Activated naive CD4-positive, alpha-beta T cell treated with anti-CD3 and anti-CD28 coated beads, Interleukin-2, amount 50 U/mL, for 24 hours (primary cell): ENCODE results near the gene TICRR.

Experiments used
- H3K27ac Mint-ChIP-seq: one replicate; pipeline ENCODE4 v1.8.0; 2021; ENCODE audit warnings: mild to moderate bottlenecking, mixed read lengths
- H3K27me3 Mint-ChIP-seq: one replicate; pipeline ENCODE4 v1.8.0; 2021; ENCODE audit warnings: mixed read lengths
- H3K36me3 Mint-ChIP-seq: one replicate; pipeline ENCODE4 v1.8.0; 2021; ENCODE audit warnings: mixed read lengths
- H3K4me1 Mint-ChIP-seq: one replicate; pipeline ENCODE4 v1.8.0; 2021; ENCODE audit warnings: mixed read lengths
- H3K4me3 Mint-ChIP-seq: one replicate; pipeline ENCODE4 v1.8.0; 2021; ENCODE audit warnings: mild to moderate bottlenecking, mixed read lengths
- H3K9me3 Mint-ChIP-seq: one replicate; pipeline ENCODE4 v1.8.0; 2021; ENCODE audit warnings: mixed read lengths

Gene TICRR

DNA sequence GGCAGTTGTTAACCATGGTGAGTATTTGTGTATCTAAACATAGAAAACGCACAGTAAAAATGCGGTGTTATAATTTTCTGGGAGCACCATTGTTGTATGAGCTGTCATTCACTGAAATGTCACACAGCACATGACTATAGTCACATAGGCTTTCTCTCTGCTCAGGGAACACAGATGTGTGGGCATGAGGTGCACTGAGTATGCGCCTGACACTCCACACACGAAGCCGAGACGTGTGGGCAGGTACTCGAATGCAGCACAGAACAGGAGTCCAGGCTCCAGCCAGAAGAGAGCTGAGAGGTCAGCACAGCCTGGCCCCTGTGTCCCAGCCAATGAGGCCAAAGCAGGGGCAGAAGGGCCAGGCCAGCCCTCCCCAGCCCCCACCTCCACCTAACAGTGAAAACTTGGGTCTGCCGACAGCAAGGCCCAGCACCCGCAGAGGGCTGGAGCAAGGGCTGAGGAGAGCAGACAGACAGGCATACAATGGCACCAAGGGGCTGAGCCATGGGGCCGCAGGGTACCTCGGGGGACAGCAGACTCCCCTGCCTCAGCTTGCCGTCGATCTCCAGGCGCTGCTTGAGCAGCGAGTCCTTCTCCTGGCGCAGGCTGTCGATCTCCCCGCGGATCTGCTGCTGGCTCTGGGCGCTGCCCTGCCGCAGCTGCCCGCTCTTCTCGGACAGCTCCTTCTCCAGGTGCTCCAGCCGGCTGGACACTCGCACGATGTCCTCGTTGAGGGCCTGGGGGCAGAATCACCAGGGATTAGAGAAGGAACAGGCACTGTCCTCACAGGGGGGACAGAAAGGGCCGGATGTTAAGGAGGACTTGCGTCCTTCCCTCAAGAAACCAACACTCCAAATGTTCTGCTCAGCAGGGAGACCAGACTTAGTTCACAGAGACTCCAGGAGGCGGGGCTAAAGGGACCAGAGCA lies 56.0 kb downstream of the TICRR start:
- Mint-ChIP-seq H3K27ac (no peak overlapping the region), H3K9me3 (no peaks in the 10 kb centered on the region), H3K27me3 (no peaks in the 10 kb centered on the region), H3K4me1 (no peaks in the 10 kb centered on the region), H3K4me3 (no peak overlapping the region), H3K36me3 (peaks cover 4% of the 10 kb centered on the region)

- Mint-ChIP-seq H3K4me3 (no peak overlapping the region), H3K36me3 (peaks cover 4% of the 10 kb centered on the region), H3K9me3 (no peaks in the 10 kb centered on the region), H3K27me3 (no peaks in the 10 kb centered on the region), H3K27ac (no peak overlapping the region), H3K4me1 (no peaks in the 10 kb centered on the region)
Observed at GRCh38 chr15:89631902-89632264, 56.6 kb downstream of the TICRR start.

DNA sequence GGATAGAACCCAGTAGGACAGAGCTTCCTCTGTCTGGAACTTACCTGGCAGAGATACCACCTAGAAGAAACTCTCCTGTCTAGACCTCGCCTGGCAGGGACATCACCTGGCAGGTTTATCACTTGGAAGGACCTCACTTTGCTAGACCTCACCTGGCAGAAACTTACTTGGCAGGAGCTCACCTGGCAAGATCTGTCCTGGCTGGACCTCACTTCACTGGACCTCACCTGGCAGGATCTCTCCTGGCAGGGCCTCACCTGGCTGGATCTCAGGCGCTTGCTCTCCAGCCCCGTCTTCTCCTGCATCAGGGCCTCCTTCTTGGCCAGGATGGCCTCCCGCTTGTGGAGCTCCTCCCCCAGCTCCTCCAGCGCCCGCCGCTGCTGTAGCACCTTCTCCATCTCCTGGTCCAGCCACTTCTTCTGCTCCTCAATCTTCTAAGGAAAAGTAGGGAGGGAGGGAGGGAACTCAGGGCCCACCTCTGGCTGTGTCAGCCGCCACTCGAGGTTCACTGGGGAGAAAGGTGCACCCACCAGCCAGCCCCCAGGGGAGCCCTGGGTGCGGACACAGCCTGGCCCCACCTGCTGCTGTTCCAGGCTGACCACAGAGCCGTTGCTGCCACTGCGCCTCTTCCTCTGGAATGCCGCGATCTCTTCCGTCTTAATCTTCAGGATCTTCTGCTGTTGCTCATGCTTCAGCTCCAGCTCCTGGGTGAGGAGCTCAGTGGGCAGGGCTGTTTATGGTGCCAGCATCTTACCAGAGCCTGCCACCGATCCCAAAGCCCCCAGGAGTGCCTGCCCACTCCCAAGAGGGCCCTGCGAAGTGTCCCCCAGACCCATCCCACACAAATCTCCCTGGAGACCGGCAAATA lies 57.5 kb downstream of the TICRR start:
- no peaks in the 10 kb centered on the region for H3K4me1 Mint-ChIP-seq
- no peak overlapping the region for H3K27ac Mint-ChIP-seq
- no peak overlapping the region for H3K4me3 Mint-ChIP-seq
- no peaks in the 10 kb centered on the region for H3K27me3 Mint-ChIP-seq
- H3K36me3 Mint-ChIP-seq = peaks cover 4% of the 10 kb centered on the region
- no peaks in the 10 kb centered on the region for H3K9me3 Mint-ChIP-seq

DNA sequence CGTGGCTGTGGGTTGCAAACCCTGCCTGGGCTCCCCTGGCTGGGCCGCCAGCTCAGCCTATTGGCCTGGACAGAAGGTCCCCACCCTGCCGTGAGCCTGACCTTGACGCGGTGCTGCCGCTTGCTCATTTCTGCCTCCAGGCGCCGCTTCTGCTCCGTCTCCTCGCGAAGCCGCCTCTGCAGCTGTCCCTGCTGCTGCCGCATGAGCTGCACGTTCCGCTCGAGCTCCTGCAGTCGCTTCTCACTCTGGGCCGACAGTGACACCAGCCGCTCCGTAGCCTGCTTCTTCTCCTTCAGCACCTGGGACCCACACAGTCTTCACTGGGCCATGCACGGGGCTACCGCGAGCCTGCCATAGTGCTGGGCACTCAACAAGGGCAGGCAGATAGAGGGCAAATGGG lies 58.3 kb downstream of the TICRR start:
- Mint-ChIP-seq H3K27me3 (no peaks in the 10 kb centered on the region), H3K9me3 (no peaks in the 10 kb centered on the region), H3K4me3 (no peak overlapping the region), H3K27ac (no peak overlapping the region), H3K36me3 (peaks cover 4% of the 10 kb centered on the region), H3K4me1 (no peaks in the 10 kb centered on the region)

- peaks cover 1% of the 10 kb centered on the region for H3K36me3 Mint-ChIP-seq
- H3K4me1 Mint-ChIP-seq = no peaks in the 10 kb centered on the region
- no peaks in the 10 kb centered on the region for H3K9me3 Mint-ChIP-seq
- H3K4me3 Mint-ChIP-seq = no peak overlapping the region
- H3K27me3 Mint-ChIP-seq = no peaks in the 10 kb centered on the region
- H3K27ac Mint-ChIP-seq = no peak overlapping the region
Observed at GRCh38 chr15:89640245-89640644, 65.0 kb downstream of the TICRR start.

- H3K4me1 Mint-ChIP-seq = no peaks in the 10 kb centered on the region
- H3K9me3 Mint-ChIP-seq = no peaks in the 10 kb centered on the region
- H3K27me3 Mint-ChIP-seq = no peaks in the 10 kb centered on the region
- H3K27ac Mint-ChIP-seq = no peak overlapping the region
- no peak overlapping the region for H3K4me3 Mint-ChIP-seq
- H3K36me3 Mint-ChIP-seq = no peaks in the 10 kb centered on the region
Observed at GRCh38 chr15:89641053-89641452, 65.8 kb downstream of the TICRR start.

DNA sequence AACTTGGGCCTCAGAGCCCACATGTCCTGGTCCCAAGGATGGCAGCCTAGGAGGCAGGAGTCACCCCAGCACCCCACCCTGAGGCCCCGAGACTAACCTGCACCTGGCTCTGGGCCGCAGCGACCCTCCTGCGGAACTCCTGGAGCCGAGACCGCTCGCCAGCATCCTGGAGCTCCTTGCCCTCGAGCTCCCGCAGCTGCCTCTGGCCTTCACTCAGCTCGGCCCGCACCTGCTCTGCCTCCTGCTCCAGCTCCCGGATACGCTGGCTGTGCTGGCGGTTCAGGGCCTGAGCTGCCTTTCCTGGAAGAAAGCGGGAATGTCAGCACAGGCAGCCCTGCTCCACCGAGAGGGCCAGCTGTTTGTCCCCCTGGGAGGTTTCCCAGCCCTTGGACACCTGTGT lies 66.8 kb downstream of the TICRR start:
- H3K9me3 Mint-ChIP-seq = no peaks in the 10 kb centered on the region
- H3K27me3 Mint-ChIP-seq = no peaks in the 10 kb centered on the region
- H3K27ac Mint-ChIP-seq = no peak overlapping the region
- H3K4me1 Mint-ChIP-seq = no peaks in the 10 kb centered on the region
- H3K36me3 Mint-ChIP-seq = no peaks in the 10 kb centered on the region
- no peak overlapping the region for H3K4me3 Mint-ChIP-seq

DNA sequence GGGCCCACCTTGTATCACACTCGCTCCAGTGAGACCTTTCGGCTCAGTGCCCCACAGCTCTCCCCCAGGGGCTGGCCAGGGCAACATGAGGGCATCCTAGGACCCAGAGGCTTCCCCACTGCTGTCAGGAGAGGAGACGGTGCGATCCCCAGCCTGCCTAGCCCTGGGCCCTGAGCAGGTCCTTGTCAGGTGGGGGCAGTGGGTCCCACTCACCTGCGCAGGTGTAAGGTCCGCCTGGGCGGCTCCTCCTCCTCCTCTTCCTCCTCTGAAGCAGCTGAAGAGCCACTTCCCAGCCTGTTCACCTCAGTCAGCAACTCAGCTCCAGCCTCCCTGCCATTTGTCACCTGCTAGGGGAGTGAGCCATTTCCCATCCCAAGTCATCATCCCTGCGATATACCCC lies 70.4 kb downstream of the TICRR start:
- Mint-ChIP-seq H3K27ac (no peak overlapping the region), H3K27me3 (no peaks in the 10 kb centered on the region), H3K36me3 (no peaks in the 10 kb centered on the region), H3K4me1 (no peaks in the 10 kb centered on the region), H3K9me3 (no peaks in the 10 kb centered on the region), H3K4me3 (no peak overlapping the region)

DNA sequence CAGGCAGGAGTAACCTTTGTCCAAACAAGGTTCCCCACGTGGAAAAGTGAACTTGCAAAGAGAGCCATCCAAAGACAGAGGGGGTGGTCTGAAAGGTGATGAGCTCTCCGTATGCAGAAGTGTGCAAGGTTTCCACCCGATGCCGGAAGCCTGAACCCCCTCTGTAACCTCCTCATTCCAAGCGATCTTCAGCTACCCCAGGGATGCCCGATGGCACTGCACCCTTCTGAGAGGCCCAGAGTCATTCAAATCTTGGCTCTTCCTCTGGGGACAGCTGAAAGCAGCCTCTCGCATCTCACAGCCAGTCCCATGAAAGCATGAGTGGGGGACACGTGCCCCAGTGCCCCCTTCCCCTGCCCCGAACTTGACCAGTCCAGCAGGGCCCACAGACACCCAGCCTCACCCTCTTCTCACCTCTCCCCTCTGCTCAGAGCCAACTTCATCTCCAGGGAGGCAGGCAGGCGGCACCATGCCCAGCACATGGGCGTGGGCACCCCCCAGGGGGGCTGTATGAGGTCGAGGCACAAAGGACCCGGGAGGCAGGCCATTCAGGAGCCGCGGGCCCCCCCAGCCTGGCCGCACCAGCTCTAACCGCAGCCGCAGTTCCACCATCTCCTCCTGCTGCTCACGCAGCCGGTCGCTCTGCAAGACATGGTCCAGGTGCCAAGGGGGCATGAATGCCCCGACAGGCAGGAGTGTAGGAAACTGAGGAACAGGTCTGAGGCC lies 71.3 kb downstream of the TICRR start:
- H3K9me3 Mint-ChIP-seq = no peaks in the 10 kb centered on the region
- no peak overlapping the region for H3K4me3 Mint-ChIP-seq
- H3K27me3 Mint-ChIP-seq = peaks cover under 1% of the 10 kb centered on the region
- H3K36me3 Mint-ChIP-seq = no peaks in the 10 kb centered on the region
- no peak overlapping the region for H3K27ac Mint-ChIP-seq
- H3K4me1 Mint-ChIP-seq = no peaks in the 10 kb centered on the region

DNA sequence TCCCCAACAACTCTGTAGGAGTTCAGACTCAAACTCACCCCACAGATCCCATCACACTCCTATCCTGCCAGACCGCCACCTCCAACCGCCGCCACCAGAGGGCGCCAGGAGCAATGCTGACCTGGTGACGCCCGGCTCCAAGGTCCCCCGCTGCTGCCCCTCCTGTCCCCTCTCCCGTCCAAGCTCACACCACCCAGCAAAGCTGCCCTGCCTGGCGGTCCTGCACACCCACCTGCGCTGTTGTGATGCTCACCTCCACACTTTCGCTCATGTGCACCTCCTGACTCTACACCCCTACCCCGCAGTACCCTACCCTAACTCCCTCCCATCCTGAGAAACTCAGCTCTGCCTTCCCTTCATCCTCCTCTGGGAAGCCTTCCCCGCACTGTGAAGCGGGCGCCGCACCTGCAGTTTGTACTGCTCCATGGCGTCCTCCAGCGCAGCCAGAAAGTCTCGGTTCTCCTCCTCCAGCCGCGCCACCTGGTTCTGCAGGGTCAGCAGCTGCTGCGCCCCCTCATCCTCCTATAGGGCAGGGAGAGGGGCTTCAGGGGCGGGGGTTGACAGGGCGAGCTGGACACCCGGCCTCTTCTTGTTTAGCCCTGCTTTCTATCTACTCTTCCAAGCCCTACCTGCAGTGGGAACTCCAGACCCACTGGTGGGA lies 72.1 kb downstream of the TICRR start:
- no peak overlapping the region for H3K27ac Mint-ChIP-seq
- H3K4me1 Mint-ChIP-seq = no peaks in the 10 kb centered on the region
- no peaks in the 10 kb centered on the region for H3K9me3 Mint-ChIP-seq
- H3K36me3 Mint-ChIP-seq = no peaks in the 10 kb centered on the region
- H3K27me3 Mint-ChIP-seq = peaks cover 4% of the 10 kb centered on the region
- no peak overlapping the region for H3K4me3 Mint-ChIP-seq

GRCh38 chr15:89648106-89649012 lies 73.1 kb downstream of the TICRR start:
- Mint-ChIP-seq H3K27ac (no peak overlapping the region), H3K9me3 (no peaks in the 10 kb centered on the region), H3K36me3 (no peaks in the 10 kb centered on the region), H3K4me1 (no peaks in the 10 kb centered on the region), H3K27me3 (peaks cover 10% of the 10 kb centered on the region), H3K4me3 (no peak overlapping the region)

DNA sequence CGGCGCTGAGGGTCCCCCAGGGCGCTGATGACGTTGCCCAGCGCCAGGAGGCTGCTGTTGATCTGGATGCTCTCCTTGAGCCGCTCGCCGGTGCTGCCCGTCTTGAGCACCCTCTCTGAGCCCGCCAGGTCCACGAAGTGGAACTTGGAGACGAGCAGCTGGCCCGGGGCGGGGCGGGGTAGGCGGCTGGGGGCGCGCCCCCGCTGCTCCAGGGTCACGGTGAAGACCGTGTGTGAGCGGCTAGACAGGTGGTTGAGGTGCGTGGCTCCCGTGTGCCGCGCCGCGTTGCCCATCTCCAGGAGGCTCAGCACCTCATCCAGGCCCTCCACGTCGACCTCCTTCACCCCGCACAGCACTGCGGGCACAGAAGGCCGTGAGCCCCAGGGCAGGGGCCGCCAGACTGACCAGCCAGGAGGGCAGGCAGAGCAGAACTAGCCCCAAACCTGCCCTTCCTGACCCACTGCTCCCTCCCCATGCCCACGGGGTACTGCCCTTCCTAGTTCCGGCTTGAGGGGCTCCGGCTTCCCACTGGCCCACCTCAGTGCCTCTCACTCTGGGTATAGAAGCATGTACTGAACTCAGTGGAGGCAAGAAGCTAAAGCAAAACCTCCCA lies 73.8 kb downstream of the TICRR start:
- no peaks in the 10 kb centered on the region for H3K36me3 Mint-ChIP-seq
- H3K27me3 Mint-ChIP-seq = peaks cover 13% of the 10 kb centered on the region
- H3K9me3 Mint-ChIP-seq = no peaks in the 10 kb centered on the region
- H3K4me1 Mint-ChIP-seq = no peaks in the 10 kb centered on the region
- no peak overlapping the region for H3K4me3 Mint-ChIP-seq
- no peak overlapping the region for H3K27ac Mint-ChIP-seq

GRCh38 chr15:89649716-89650115 lies 74.4 kb downstream of the TICRR start:
- H3K4me1 Mint-ChIP-seq = peaks cover 6% of the 10 kb centered on the region
- H3K27ac Mint-ChIP-seq = no peak overlapping the region
- peaks cover 19% of the 10 kb centered on the region for H3K27me3 Mint-ChIP-seq
- no peaks in the 10 kb centered on the region for H3K9me3 Mint-ChIP-seq
- no peaks in the 10 kb centered on the region for H3K36me3 Mint-ChIP-seq
- no peak overlapping the region for H3K4me3 Mint-ChIP-seq

DNA sequence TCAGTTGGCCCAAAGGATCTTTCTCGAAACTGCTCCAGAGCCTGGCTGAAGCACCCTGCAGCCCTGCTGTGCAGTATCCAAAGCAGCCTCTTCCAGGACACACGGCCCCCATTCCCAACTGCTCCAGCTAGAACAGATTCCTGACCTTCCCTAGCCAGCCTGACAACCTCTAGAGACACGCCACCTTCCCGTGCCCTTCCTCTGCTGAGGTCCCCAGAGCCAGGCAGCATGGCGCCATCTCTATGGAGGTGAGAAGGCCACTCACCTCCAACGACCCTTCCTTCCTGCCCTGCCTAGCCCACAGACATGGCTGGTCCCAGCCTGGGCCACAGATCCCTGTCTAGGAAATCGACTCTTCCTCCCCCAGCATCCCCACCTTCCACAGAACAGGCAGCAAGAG lies 76.9 kb downstream of the TICRR start:
- Mint-ChIP-seq H3K27ac (no peak overlapping the region), H3K9me3 (no peaks in the 10 kb centered on the region), H3K36me3 (no peaks in the 10 kb centered on the region), H3K4me3 (no peak overlapping the region), H3K4me1 (peaks cover 13% of the 10 kb centered on the region), H3K27me3 (peaks cover 29% of the 10 kb centered on the region)
